Hematopoietic multipotent progenitor cell treated with erythropoietin and hydrocortisone succinate and interleukin-3 and kit ligand, for 17 days (in vitro differentiated cells): Measurements from ENCODE around the gene SCGB3A2.

ENCODE experiments used
- DNase-seq: peaks from one replicate; pipeline ENCODE4 v3.0.0-alpha.2; 2015; ENCODE audit warnings: low spot score

SCGB3A2 gene

GRCh38 chr5:147878066-147878759, at the start of gene SCGB3A2:
Gene SCGB3A2, plus strand, starts transcription at chr5:147878711. Its CDS starts 93 bp downstream, at chr5:147878804.
- DNase-seq, result no peak

GRCh38 chr5:147830035-147830434, 48.5 kb upstream of the SCGB3A2 start:
- no peak for DNase-seq

- DNase-seq, result no peak
These were observed 47.0 kb upstream of the SCGB3A2 start, which contains the start of gene SPINK1 for GRCh38 chr5:147831465-147831864. Gene SPINK1, minus strand, starts transcription at chr5:147831671. Its CDS starts 94 bp downstream, at chr5:147831577.

GRCh38 chr5:147832541-147832940, 46.0 kb upstream of the SCGB3A2 start:
- no peak for DNase-seq

- DNase-seq, result no peak
These were observed 43.1 kb upstream of the SCGB3A2 start for GRCh38 chr5:147835386-147835798.

GRCh38 chr5:147836439-147836838, 42.1 kb upstream of the SCGB3A2 start:
- no peak for DNase-seq

GRCh38 chr5:147842869-147843268, 35.6 kb upstream of the SCGB3A2 start:
- DNase-seq, result no peak

- no peak for DNase-seq
These were observed 33.7 kb upstream of the SCGB3A2 start for GRCh38 chr5:147844846-147845245.

- no peak for DNase-seq
These were observed 32.9 kb upstream of the SCGB3A2 start for GRCh38 chr5:147845618-147846017.

- DNase-seq, result no peak
These were observed 29.3 kb upstream of the SCGB3A2 start for GRCh38 chr5:147849226-147849625.

GRCh38 chr5:147851578-147851977, 26.9 kb upstream of the SCGB3A2 start:
- no peak for DNase-seq

GRCh38 chr5:147852365-147852764, 26.1 kb upstream of the SCGB3A2 start:
- no peak for DNase-seq

GRCh38 chr5:147853372-147853987, 25.0 kb upstream of the SCGB3A2 start:
- no peak for DNase-seq

GRCh38 chr5:147854331-147854730, 24.2 kb upstream of the SCGB3A2 start:
- no peak for DNase-seq

GRCh38 chr5:147854894-147855773, 23.4 kb upstream of the SCGB3A2 start:
- no peak for DNase-seq

GRCh38 chr5:147855774-147856069, 22.8 kb upstream of the SCGB3A2 start:
- DNase-seq, result no peak

GRCh38 chr5:147856801-147857200, 21.7 kb upstream of the SCGB3A2 start:
- no peak for DNase-seq

GRCh38 chr5:147857302-147858129, 21.0 kb upstream of the SCGB3A2 start:
- peak; percentile 29 for DNase-seq

GRCh38 chr5:147858565-147858964, 19.9 kb upstream of the SCGB3A2 start:
- DNase-seq, result no peak

- no peak for DNase-seq
These were observed 18.4 kb upstream of the SCGB3A2 start for GRCh38 chr5:147859962-147860640.

GRCh38 chr5:147860641-147861025, 17.9 kb upstream of the SCGB3A2 start:
- DNase-seq, result no peak
